ENCODE results near the gene PSEN2.
"Not testable (repeated sequence)": the region's sequence is repeated elsewhere in the genome, so short reads cannot be mapped to it uniquely, and the experiment has no call there.

Gene PSEN2

GRCh38 chr1:226870401-226871279, at the start of gene PSEN2:
TSS of gene PSEN2 (plus strand) at chr1:226870616. CDS start at chr1:226881908, 11,292 bp downstream.
- DNase-seq: peak; percentile 85

GRCh38 chr1:226820941-226821718, 49.3 kb upstream of the PSEN2 start:
- DNase-seq: peak; percentile 89

GRCh38 chr1:226821719-226822085, 48.7 kb upstream of the PSEN2 start:
- no peak for DNase-seq

- no peak for DNase-seq
Observed at GRCh38 chr1:226823643-226824042, 46.8 kb upstream of the PSEN2 start.

- DNase-seq: peak; percentile 20
Observed at GRCh38 chr1:226825037-226825745, 45.2 kb upstream of the PSEN2 start.

- DNase-seq: peak; percentile 46
Observed at GRCh38 chr1:226825746-226826100, 44.7 kb upstream of the PSEN2 start.

DNA sequence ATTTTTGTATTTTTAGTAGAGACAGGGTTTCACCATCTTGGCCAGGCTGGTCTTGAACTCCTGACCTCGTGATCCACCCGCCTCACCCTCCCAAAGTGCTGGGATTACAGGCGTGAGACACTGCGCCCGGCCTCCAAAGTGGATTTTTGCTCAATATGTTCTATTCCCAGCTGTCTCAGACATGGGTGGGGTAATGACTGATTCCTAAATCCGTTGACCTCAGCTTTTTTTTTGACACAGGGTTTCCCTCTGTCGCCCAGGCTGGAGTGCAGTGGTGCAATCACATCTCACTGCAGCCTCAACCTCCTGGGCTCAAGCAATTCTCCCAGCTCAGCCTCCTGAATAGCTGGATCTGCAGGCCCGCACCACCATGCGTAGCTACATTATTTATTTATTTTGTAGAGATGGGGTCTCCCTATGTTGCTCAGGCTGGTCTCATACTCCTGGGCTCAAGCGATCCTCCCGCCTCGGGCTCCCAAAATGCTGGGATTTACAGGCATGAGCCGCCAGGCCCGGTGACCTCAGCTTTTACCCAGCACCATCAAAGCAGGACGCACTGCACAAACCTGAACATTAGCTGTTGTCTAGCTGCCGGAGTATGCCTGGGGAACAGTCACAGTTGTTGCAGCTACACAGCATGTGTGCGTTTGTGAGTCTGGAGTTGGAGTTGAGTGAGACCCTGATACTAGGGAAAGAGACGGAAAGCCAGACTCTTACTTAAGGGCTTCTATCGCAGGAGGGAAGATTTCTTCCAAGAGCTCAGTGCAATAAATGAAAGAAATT, 43.7 kb upstream of the PSEN2 start:
- peak; percentile 50 for DNase-seq

- DNase-seq: no peak
Observed at GRCh38 chr1:226827458-226827857, 43.0 kb upstream of the PSEN2 start.

DNA sequence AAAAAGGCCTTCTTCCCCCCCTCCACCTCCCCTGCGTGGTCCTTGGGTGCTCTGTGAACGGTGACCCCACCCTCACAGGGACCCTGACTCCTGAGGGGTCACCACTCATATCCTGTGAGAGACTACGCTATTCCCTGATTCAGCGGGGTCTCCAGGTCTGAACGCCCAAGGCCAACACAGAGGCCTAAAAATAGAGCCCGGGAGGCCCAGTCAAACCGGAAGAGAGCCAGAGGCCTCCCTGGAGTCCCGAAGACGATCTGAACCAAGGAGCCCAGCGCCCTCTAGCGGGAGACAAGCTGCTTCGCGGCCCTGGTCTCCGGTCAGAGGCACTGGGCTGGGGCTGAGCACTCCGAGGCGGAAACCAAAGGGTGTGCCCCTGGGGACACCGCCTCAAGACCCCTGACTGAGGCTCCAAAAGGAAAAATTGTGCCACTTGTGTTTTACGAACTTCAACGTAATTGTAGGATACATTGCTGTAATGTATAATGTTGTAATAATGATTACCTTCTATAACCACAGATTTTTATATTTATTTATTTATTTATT, 42.4 kb upstream of the PSEN2 start:
- DNase-seq: peak; percentile 97

- DNase-seq: no peak
Observed at GRCh38 chr1:226829105-226829504, 41.3 kb upstream of the PSEN2 start.

- no peak for DNase-seq
Observed at GRCh38 chr1:226831953-226832352, 38.5 kb upstream of the PSEN2 start.

DNA sequence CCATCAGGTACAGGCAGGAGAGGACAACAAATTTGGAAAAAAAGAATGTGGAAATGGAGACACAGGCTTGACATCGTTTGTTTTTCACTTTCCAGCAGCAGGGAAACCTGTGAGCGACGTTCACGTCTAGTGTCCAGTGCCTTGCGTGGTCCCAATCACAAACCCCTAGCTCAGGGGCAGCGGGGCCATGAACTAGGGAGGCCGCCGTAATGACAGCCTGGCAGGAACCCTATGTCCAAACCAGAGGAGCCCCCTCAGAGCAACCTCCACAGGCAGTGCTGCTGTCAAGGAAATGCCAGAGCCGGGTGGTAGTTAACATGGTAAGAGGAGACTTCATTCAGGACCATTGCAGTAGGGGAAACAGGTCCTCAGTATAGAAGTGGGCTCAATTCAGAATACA, 37.8 kb upstream of the PSEN2 start:
- DNase-seq: no peak

GRCh38 chr1:226834179-226834578, 36.2 kb upstream of the PSEN2 start:
- not testable (repeated sequence) for DNase-seq

DNA sequence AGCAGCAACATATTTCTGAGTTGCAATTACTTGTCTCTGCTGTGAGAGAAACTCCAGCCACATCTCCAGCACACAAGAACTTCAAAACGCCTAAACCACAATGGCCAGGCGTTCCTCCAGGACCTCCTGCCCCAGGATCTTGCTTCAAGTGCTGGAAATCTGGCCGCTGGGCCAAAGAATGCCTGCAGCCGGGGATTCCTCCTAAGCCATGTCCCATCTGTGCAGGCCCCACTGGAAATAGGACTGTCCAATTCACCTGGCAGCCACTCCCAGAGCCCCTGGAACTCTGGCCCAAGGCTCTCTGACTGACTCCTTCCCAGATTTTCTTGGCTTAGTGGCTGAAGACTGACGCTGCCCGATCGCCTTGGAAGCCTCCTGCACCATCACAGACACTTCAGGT, 35.0 kb upstream of the PSEN2 start:
- not testable (repeated sequence) for DNase-seq

DNA sequence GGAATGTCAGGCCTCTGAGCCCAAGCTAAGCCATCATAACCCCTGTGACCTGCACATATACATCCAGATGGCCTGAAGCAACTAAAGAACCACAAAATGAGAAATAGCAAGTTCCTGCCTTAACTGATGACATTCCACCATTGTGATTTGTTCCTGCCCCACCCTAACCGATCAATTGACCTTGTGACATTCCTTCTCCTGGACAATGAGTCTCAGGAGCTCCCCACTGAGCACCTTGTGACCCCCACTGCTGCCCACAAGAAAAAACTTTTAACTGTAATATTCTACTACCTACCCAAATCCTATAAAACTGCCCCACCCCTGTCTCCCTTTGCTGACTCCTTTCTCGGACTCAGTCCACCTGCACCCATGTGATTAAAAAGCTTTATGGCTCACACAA, 32.5 kb upstream of the PSEN2 start:
- DNase-seq: not testable (repeated sequence)

- no peak for DNase-seq
Observed at GRCh38 chr1:226838456-226838855, 32.0 kb upstream of the PSEN2 start.

- no peak for DNase-seq
Observed at GRCh38 chr1:226845624-226846023, 24.8 kb upstream of the PSEN2 start.

GRCh38 chr1:226846786-226847185, 23.6 kb upstream of the PSEN2 start:
- DNase-seq: no peak

GRCh38 chr1:226854548-226854947, 15.9 kb upstream of the PSEN2 start:
- DNase-seq: not testable (repeated sequence)

DNA sequence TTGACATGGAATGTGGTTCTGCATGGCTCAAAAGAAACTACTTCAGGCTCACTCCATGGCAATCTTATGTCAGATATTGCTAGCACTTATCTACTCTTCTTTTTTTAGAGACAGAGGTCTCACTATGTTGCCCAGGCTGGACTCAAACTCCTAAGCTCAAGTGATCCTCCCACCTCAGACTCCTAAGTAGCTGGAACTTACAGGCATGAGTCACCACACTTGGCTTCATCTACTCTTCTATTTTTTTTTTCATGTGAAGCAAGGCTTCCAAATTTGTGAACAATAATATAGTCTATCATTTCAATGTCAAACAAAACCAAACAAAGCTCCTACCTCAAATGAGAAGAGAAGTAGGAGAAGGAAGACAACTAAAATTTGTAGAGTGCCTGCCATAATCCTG, 7.5 kb upstream of the PSEN2 start:
- no peak for DNase-seq

DNA sequence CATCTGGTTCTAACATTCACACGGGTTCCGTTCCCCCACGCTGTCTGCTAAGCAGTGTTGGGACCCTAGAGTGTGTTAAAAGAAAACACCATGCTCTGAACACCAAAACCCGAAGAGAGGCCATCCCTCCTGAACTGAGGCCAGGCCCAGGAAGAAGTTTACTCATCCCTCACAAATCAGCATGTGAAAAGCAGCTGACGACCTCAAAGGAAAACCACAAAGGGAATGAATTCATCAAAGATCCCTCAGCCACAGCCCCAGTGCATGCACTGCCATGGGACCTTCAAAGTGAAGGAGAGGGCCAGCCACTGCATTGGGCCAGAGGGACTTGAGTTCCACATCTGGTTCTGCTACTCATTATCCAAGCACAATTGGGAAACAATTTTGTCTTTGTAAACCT, 7.0 kb upstream of the PSEN2 start:
- peak; percentile 70 for DNase-seq

DNA sequence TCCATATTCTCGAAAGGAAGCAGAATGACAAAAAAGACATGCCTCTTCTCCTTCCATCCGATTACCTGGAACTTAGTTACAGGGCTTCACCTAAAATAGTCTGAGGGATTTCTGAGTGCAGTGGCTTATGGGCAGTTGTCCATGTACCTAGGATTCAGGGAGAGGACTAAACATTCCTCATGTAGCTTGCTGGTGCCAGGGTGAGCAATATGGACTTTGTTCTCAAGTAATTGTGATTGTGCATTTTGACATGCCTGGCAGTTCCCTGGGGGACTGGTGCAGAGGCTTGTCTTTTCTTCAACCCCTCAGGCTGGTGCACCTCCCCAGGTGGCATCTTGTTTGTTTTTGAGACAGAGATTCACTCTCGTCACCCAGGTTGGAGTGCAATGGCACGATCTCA, 6.1 kb upstream of the PSEN2 start:
- DNase-seq: no peak

Data from islet precursor cell (in vitro differentiated cells).